HUES64 (cell line): ENCODE data around the gene KIF2C.

Source experiments
- H3K27ac ChIP-seq: 2 replicates; pipeline ENCODE4 v1.7.0; 2013; ENCODE audit warnings: low read depth, low read length, inconsistent platforms
- H3K27me3 ChIP-seq: 2 replicates; pipeline ENCODE4 v1.6.1; 2013; ENCODE audit warnings: mild to moderate bottlenecking, low read length; ENCODE audit not compliant: insufficient read depth
- H3K36me3 ChIP-seq: 2 replicates; pipeline ENCODE4 v1.6.1; 2013; ENCODE audit warnings: mild to moderate bottlenecking, low read length; ENCODE audit not compliant: insufficient read depth
- H3K4me1 ChIP-seq: 2 replicates; pipeline ENCODE4 v1.6.1; 2013; ENCODE audit warnings: mild to moderate bottlenecking, low read length, moderate library complexity; ENCODE audit not compliant: insufficient read depth
- H3K4me3 ChIP-seq: 2 replicates; pipeline ENCODE4 v1.5.1; 2013; ENCODE audit warnings: mild to moderate bottlenecking, low read length, moderate library complexity
- H3K9ac ChIP-seq: 2 replicates; pipeline ENCODE4 v1.6.1; 2013; ENCODE audit warnings: mild to moderate bottlenecking, low read depth, low read length
- H3K9me3 ChIP-seq: 2 replicates; pipeline ENCODE4 v1.6.1; 2013; ENCODE audit warnings: low read depth, low read length; ENCODE audit not compliant: insufficient read depth
- WGBS: fragments of 150-250, 120-280 bp; methylation state at CpG from one replicate; pipeline ENCODE4 v1.1.7; 2013; ENCODE audit warnings: missing lambda C conversion rate; 5-methylcytosine and 5-hydroxymethylcytosine counted together

The KIF2C gene

GRCh38 chr1:44720281-44720680 lies 19.4 kb upstream of the KIF2C start:
- Histone ChIP-seq H3K4me1 (no peaks in the 10 kb centered on the region), H3K36me3 (no peaks in the 10 kb centered on the region), H3K4me3 (no peak overlapping the region), H3K27me3 (no peaks in the 10 kb centered on the region), H3K9ac (no peak overlapping the region), H3K9me3 (no peaks in the 10 kb centered on the region), H3K27ac (no peak overlapping the region)
- 69% methylated on average over 4 of the region's 4 CpGs for WGBS

- H3K27me3 ChIP-seq: no peaks in the 10 kb centered on the region
- H3K9ac ChIP-seq: peak overlapping the region; percentile 74
- H3K27ac ChIP-seq: peak overlapping the region; percentile 91
- WGBS: 59% methylated on average over 14 of the region's 14 CpGs
- no peaks in the 10 kb centered on the region for H3K36me3 ChIP-seq
- no peaks in the 10 kb centered on the region for H3K9me3 ChIP-seq
- H3K4me1 ChIP-seq: no peaks in the 10 kb centered on the region
- no peak overlapping the region for H3K4me3 ChIP-seq
Measured at GRCh38 chr1:44721485-44722361, 17.9 kb upstream of the KIF2C start.

- no peaks in the 10 kb centered on the region for H3K36me3 ChIP-seq
- H3K27me3 ChIP-seq: no peaks in the 10 kb centered on the region
- no peak overlapping the region for H3K4me3 ChIP-seq
- no peaks in the 10 kb centered on the region for H3K9me3 ChIP-seq
- no peak overlapping the region for H3K9ac ChIP-seq
- no peak overlapping the region for H3K27ac ChIP-seq
- WGBS: 98% methylated on average over 9 of the region's 9 CpGs
- H3K4me1 ChIP-seq: no peaks in the 10 kb centered on the region
Measured at GRCh38 chr1:44723064-44723463, 16.6 kb upstream of the KIF2C start.

GRCh38 chr1:44723496-44724295 lies 15.9 kb upstream of the KIF2C start:
- no peak overlapping the region for H3K9ac ChIP-seq
- H3K36me3 ChIP-seq: no peaks in the 10 kb centered on the region
- H3K27ac ChIP-seq: no peak overlapping the region
- no peaks in the 10 kb centered on the region for H3K4me1 ChIP-seq
- 94% methylated on average over 28 of the region's 28 CpGs for WGBS
- H3K4me3 ChIP-seq: no peak overlapping the region
- H3K9me3 ChIP-seq: no peaks in the 10 kb centered on the region
- no peaks in the 10 kb centered on the region for H3K27me3 ChIP-seq

GRCh38 chr1:44724296-44724954 lies 15.2 kb upstream of the KIF2C start:
- Histone ChIP-seq H3K27me3 (no peaks in the 10 kb centered on the region), H3K4me1 (no peaks in the 10 kb centered on the region), H3K4me3 (no peak overlapping the region), H3K36me3 (no peaks in the 10 kb centered on the region), H3K27ac (no peak overlapping the region), H3K9me3 (no peaks in the 10 kb centered on the region), H3K9ac (no peak overlapping the region)
- 97% methylated on average over 64 of the region's 64 CpGs for WGBS

- Histone ChIP-seq H3K27me3 (no peaks in the 10 kb centered on the region), H3K4me3 (no peak overlapping the region), H3K9ac (no peak overlapping the region), H3K4me1 (no peaks in the 10 kb centered on the region), H3K36me3 (no peaks in the 10 kb centered on the region), H3K9me3 (no peaks in the 10 kb centered on the region), H3K27ac (no peak overlapping the region)
- 94% methylated on average over 27 of the region's 27 CpGs for WGBS
Measured at GRCh38 chr1:44724955-44725698, 14.5 kb upstream of the KIF2C start.

- Histone ChIP-seq H3K9ac (peak within 1 kb of the TSS; percentile 84), H3K36me3 (no peaks in the 10 kb centered on the region), H3K27me3 (no peaks in the 10 kb centered on the region), H3K9me3 (no peaks in the 10 kb centered on the region), H3K4me1 (peaks cover 12% of the 10 kb centered on the region; the same call in 1 of the 2 replicates), H3K27ac (peak within 1 kb of the TSS; percentile 94), H3K4me3 (no peak within 1 kb of the TSS; the same call in 1 of the 2 replicates)
- 13% methylated on average over 19 of the region's 19 CpGs for WGBS
Measured at GRCh38 chr1:44730741-44731512, 8.7 kb upstream of the KIF2C start, which contains the start of gene RNU5D-1. Gene RNU5D-1 (minus strand): TSS chr1:44731170.

- no peak overlapping the region for H3K27ac ChIP-seq
- H3K4me1 ChIP-seq: peaks cover 12% of the 10 kb centered on the region; the same call in 1 of the 2 replicates
- WGBS: 100% methylated on average over 1 of the region's 1 CpG
- no peak overlapping the region for H3K4me3 ChIP-seq
- H3K9me3 ChIP-seq: no peaks in the 10 kb centered on the region
- no peaks in the 10 kb centered on the region for H3K36me3 ChIP-seq
- H3K9ac ChIP-seq: no peak overlapping the region
- H3K27me3 ChIP-seq: no peaks in the 10 kb centered on the region
Measured at GRCh38 chr1:44733365-44733764, 6.3 kb upstream of the KIF2C start.

- H3K9me3 ChIP-seq: no peaks in the 10 kb centered on the region
- H3K4me3 ChIP-seq: no peak overlapping the region
- 93% methylated on average over 1 of the region's 1 CpG for WGBS
- peaks cover 12% of the 10 kb centered on the region; the same call in 1 of the 2 replicates for H3K4me1 ChIP-seq
- H3K27me3 ChIP-seq: no peaks in the 10 kb centered on the region
- no peak overlapping the region for H3K27ac ChIP-seq
- H3K9ac ChIP-seq: no peak overlapping the region
- H3K36me3 ChIP-seq: no peaks in the 10 kb centered on the region
Measured at GRCh38 chr1:44733784-44734183, 5.9 kb upstream of the KIF2C start.

- Histone ChIP-seq H3K27ac (no peak overlapping the region), H3K4me3 (no peak overlapping the region), H3K27me3 (no peaks in the 10 kb centered on the region), H3K9me3 (no peaks in the 10 kb centered on the region), H3K4me1 (peaks cover 11% of the 10 kb centered on the region), H3K36me3 (peaks cover 3% of the 10 kb centered on the region), H3K9ac (no peak overlapping the region)
- WGBS: 95% methylated on average over 1 of the region's 1 CpG
Measured at GRCh38 chr1:44735992-44736391, 3.6 kb upstream of the KIF2C start.
